ENCODE data around the gene CEP85L.

GRCh38 chr6:118436482-118436881 lies 214.9 kb downstream of the CEP85L start:
- TF ChIP-seq CTCF (conservative IDR thresholded peaks at IDR 0.05; ENCODE audit: low read depth in 2 of 2) = no peak
- TF ChIP-seq REST (IDR thresholded peaks at IDR 0.05; ENCODE audit: unreplicated experiment) = no peak
- no peak for TF ChIP-seq CREB1 (CRISPR knock-in tag; IDR thresholded peaks at IDR 0.05; ENCODE audit: low read depth)
- TF ChIP-seq ETS1 (IDR thresholded peaks at IDR 0.05) = no peak
- no peak for TF ChIP-seq POLR2AphosphoS5 (IDR thresholded peaks at IDR 0.05; ENCODE audit: low read depth)
- TF ChIP-seq NANOG (IDR thresholded peaks at IDR 0.05; ENCODE audit: borderline replicate concordance) = no peak
- no peak for TF ChIP-seq EZH2 (IDR thresholded peaks at IDR 0.05; ENCODE audit: low read depth, unreplicated experiment)
